ENCODE data around the gene TM6SF1.

Gene TM6SF1

GRCh38 chr15:83111149-83111548 is 3.7 kb downstream of the TM6SF1 start:
- TF ChIP-seq EZH2phosphoT487 (IDR thresholded peaks at IDR 0.05; ENCODE audit: low read depth): no peak
- TF ChIP-seq, protein P1, sequence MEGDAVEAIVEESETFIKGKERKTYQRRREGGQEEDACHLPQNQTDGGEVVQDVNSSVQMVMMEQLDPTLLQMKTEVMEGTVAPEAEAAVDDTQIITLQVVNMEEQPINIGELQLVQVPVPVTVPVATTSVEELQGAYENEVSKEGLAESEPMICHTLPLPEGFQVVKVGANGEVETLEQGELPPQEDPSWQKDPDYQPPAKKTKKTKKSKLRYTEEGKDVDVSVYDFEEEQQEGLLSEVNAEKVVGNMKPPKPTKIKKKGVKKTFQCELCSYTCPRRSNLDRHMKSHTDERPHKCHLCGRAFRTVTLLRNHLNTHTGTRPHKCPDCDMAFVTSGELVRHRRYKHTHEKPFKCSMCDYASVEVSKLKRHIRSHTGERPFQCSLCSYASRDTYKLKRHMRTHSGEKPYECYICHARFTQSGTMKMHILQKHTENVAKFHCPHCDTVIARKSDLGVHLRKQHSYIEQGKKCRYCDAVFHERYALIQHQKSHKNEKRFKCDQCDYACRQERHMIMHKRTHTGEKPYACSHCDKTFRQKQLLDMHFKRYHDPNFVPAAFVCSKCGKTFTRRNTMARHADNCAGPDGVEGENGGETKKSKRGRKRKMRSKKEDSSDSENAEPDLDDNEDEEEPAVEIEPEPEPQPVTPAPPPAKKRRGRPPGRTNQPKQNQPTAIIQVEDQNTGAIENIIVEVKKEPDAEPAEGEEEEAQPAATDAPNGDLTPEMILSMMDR (IDR thresholded peaks at IDR 0.05; ENCODE audit: low read depth, low read length): no peak
- Histone ChIP-seq H3K4me1 (ENCODE audit: low read length) (peaks cover 24% of the 10 kb centered on the region), H3K27ac (ENCODE audit: low read length) (no peak overlapping the region), H3K9me3 (ENCODE audit: insufficient read depth, low read length) (no peaks in the 10 kb centered on the region), H4K20me1 (ENCODE audit: insufficient read depth, low read length) (no peaks in the 10 kb centered on the region), H3K4me2 (ENCODE audit: low read length) (no peak overlapping the region), H3K36me3 (replicated peaks; ENCODE audit: low read depth, low read length) (peaks cover 7% of the 10 kb centered on the region), H3K4me3 (ENCODE audit: low read length) (no peak overlapping the region), H3K79me2 (ENCODE audit: low read length) (no peaks in the 10 kb centered on the region), H3K9ac (ENCODE audit: low read length) (no peak overlapping the region), H3K27me3 (ENCODE audit: low read depth, low read length) (no peaks in the 10 kb centered on the region), H2AFZ (ENCODE audit: low read depth, low read length) (no peak overlapping the region)

DNA sequence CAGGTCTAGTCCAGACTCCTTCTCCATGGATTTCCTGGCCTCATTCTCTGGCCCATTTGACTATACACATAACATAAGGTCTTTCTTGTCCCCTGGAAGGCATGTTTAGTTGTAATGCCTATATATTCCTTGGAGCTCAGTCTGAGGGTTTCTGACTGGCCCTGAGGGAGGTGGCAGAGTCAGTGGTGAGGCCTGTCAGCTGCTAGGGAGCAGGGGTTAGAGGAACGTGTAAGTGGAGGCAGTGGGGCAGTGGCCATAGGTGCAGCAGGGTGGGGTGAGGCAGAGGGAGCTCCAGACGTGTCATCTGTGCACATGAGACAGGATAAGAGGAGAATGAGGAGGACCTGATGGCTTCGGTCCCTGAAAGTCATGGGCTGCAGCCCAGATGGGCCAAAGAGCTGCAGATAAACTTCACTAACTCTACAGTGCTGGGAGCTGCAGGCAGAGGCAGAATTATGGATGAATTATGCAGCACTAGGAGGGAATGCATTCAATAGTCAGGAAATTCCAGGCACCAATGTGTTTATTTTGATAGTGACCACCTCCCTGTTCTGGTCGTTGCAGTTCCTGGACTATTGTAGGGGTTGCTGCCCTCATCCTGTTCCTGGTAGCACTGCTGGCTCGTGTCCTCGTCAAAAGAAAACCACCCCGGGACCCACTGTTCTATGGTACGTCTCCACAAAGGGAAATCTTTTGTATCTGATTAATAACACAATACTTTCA is 4.9 kb downstream of the TM6SF1 start:
- H3K9me3 ChIP-seq (ENCODE audit: insufficient read depth, low read length): no peaks in the 10 kb centered on the region
- no peak overlapping the region for H3K9ac ChIP-seq (ENCODE audit: low read length)
- no peak for TF ChIP-seq EZH2phosphoT487 (IDR thresholded peaks at IDR 0.05; ENCODE audit: low read depth)
- TF ChIP-seq, protein P1 (IDR thresholded peaks at IDR 0.05; ENCODE audit: low read depth, low read length): no peak
- no peak overlapping the region for H3K4me3 ChIP-seq (ENCODE audit: low read length)
- H3K4me1 ChIP-seq (ENCODE audit: low read length): peaks cover 29% of the 10 kb centered on the region
- no peaks in the 10 kb centered on the region for H3K27me3 ChIP-seq (ENCODE audit: low read depth, low read length)
- no peak overlapping the region for H3K4me2 ChIP-seq (ENCODE audit: low read length)
- H4K20me1 ChIP-seq (ENCODE audit: insufficient read depth, low read length): no peaks in the 10 kb centered on the region
- peaks cover 11% of the 10 kb centered on the region for H3K36me3 ChIP-seq (replicated peaks; ENCODE audit: low read depth, low read length)
- no peaks in the 10 kb centered on the region for H3K79me2 ChIP-seq (ENCODE audit: low read length)
- H3K27ac ChIP-seq (ENCODE audit: low read length): no peak overlapping the region
- no peak overlapping the region for H2AFZ ChIP-seq (ENCODE audit: low read depth, low read length)

- Histone ChIP-seq H3K4me3 (ENCODE audit: low read length) (no peak overlapping the region), H3K36me3 (replicated peaks; ENCODE audit: low read depth, low read length) (peaks cover 11% of the 10 kb centered on the region), H3K27me3 (ENCODE audit: low read depth, low read length) (no peaks in the 10 kb centered on the region), H3K79me2 (ENCODE audit: low read length) (no peaks in the 10 kb centered on the region), H3K9me3 (ENCODE audit: insufficient read depth, low read length) (no peaks in the 10 kb centered on the region), H3K9ac (ENCODE audit: low read length) (no peak overlapping the region), H3K4me2 (ENCODE audit: low read length) (no peak overlapping the region), H4K20me1 (ENCODE audit: insufficient read depth, low read length) (no peaks in the 10 kb centered on the region), H3K27ac (ENCODE audit: low read length) (no peak overlapping the region), H3K4me1 (ENCODE audit: low read length) (peaks cover 29% of the 10 kb centered on the region), H2AFZ (ENCODE audit: low read depth, low read length) (no peak overlapping the region)
- TF ChIP-seq EZH2phosphoT487 (IDR thresholded peaks at IDR 0.05; ENCODE audit: low read depth): no peak
- TF ChIP-seq, protein P1 (IDR thresholded peaks at IDR 0.05; ENCODE audit: low read depth, low read length): no peak
Measured at GRCh38 chr15:83112956-83113299, 5.5 kb downstream of the TM6SF1 start.

DNA sequence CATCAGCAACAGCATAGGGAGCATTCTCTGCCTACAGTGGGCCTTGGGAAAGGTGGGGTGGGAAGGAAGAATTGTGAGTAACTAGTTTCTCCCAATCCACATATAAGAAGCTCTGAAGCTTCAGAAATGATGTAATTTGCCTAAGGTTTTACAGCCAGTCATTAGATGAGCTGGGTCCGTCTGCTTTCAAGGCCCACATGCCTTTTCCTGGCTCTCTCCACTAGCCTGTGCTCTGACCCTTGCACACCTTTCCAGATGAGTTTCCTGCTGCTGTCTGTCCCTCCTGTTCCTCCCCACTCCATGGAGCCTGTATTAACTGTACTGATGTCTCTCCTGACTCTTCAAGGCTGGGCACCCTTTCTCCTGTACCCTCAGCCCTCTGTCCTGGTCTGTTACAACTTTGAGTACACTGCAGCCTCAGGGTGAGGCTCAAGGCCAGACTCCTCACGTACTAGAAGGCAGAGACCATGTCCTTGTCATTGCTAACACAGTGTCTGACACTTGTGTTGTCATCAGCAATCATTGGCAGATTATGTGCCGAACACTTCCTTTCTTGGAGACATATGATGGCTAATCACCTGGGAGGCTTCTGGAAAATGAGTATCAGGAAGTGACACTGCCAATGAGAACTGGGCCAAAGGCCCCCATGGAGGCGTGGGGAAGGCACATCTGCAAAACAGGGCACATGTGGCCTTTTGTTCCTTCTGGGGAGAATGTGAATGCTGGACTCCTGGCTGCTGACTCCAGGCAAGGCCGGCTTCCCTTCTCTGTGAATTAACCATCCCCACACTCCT is 6.6 kb downstream of the TM6SF1 start:
- Histone ChIP-seq H2AFZ (ENCODE audit: low read depth, low read length) (no peak overlapping the region), H3K79me2 (ENCODE audit: low read length) (no peaks in the 10 kb centered on the region), H3K4me3 (ENCODE audit: low read length) (no peak overlapping the region), H3K9me3 (ENCODE audit: insufficient read depth, low read length) (no peaks in the 10 kb centered on the region), H3K9ac (ENCODE audit: low read length) (no peak overlapping the region), H3K4me1 (ENCODE audit: low read length) (peaks cover 18% of the 10 kb centered on the region), H3K36me3 (replicated peaks; ENCODE audit: low read depth, low read length) (peaks cover 11% of the 10 kb centered on the region), H3K4me2 (ENCODE audit: low read length) (no peak overlapping the region), H4K20me1 (ENCODE audit: insufficient read depth, low read length) (no peaks in the 10 kb centered on the region), H3K27ac (ENCODE audit: low read length) (no peak overlapping the region), H3K27me3 (ENCODE audit: low read depth, low read length) (no peaks in the 10 kb centered on the region)
- TF ChIP-seq, protein P1 (IDR thresholded peaks at IDR 0.05; ENCODE audit: low read depth, low read length): no peak
- no peak for TF ChIP-seq EZH2phosphoT487 (IDR thresholded peaks at IDR 0.05; ENCODE audit: low read depth)

Measured in OCI-LY3 (cell line).